Measurements from ENCODE around the gene PTCD2.

PTCD2 gene

GRCh38 chr5:72319976-72320752, at the start of gene PTCD2, which contains the start of gene MRPS27:
PTCD2 (plus strand) TSS chr5:72320373; CDS start chr5:72320383, 10 bp downstream.
MRPS27 (minus strand) TSS chr5:72320240; CDS start chr5:72320221, 19 bp downstream.
- FAIRE-seq = peak; percentile 93
- DNase-seq (ENCODE audit: insufficient read length, low spot score) = peak; percentile 90
- peak; percentile 76 for TF ChIP-seq POLR2A (IDR thresholded peaks at IDR 0.05; ENCODE audit: low read depth, low read length)

GRCh38 chr5:72271702-72272101, 48.5 kb upstream of the PTCD2 start:
- no peak for DNase-seq (ENCODE audit: insufficient read length, low spot score)
- TF ChIP-seq POLR2A (IDR thresholded peaks at IDR 0.05; ENCODE audit: low read depth, low read length) = no peak
- FAIRE-seq = no peak

- FAIRE-seq (peak; percentile 38), DNase-seq (ENCODE audit: insufficient read length, low spot score) (no peak)
These were observed 47.8 kb upstream of the PTCD2 start for GRCh38 chr5:72272398-72272797.

GRCh38 chr5:72273547-72273946, 46.6 kb upstream of the PTCD2 start:
- DNase-seq (ENCODE audit: insufficient read length, low spot score) (no peak), FAIRE-seq (no peak)
- TF ChIP-seq POLR2A (IDR thresholded peaks at IDR 0.05; ENCODE audit: low read depth, low read length) = no peak

More at GRCh38 chr5:72272398-72272797, 47.8 kb upstream of the PTCD2 start:
- no peak for TF ChIP-seq POLR2A (IDR thresholded peaks at IDR 0.05; ENCODE audit: low read depth, low read length)

GRCh38 chr5:72276219-72276752, 43.9 kb upstream of the PTCD2 start:
- TF ChIP-seq POLR2A (IDR thresholded peaks at IDR 0.05; ENCODE audit: low read depth, low read length) = no peak
- FAIRE-seq (no peak), DNase-seq (ENCODE audit: insufficient read length, low spot score) (no peak)

- DNase-seq (ENCODE audit: insufficient read length, low spot score) (no peak), FAIRE-seq (peak; percentile 15)
- no peak for TF ChIP-seq POLR2A (IDR thresholded peaks at IDR 0.05; ENCODE audit: low read depth, low read length)
These were observed 39.5 kb upstream of the PTCD2 start for GRCh38 chr5:72280581-72281069.

- DNase-seq (ENCODE audit: insufficient read length, low spot score) (no peak), FAIRE-seq (peak; percentile 65)
- no peak for TF ChIP-seq POLR2A (IDR thresholded peaks at IDR 0.05; ENCODE audit: low read depth, low read length)
These were observed 38.8 kb upstream of the PTCD2 start for GRCh38 chr5:72281430-72281763.

GRCh38 chr5:72281764-72282499, 38.2 kb upstream of the PTCD2 start:
- TF ChIP-seq POLR2A (IDR thresholded peaks at IDR 0.05; ENCODE audit: low read depth, low read length) = no peak
- no peak for FAIRE-seq
- no peak for DNase-seq (ENCODE audit: insufficient read length, low spot score)

GRCh38 chr5:72282878-72283277, 37.3 kb upstream of the PTCD2 start:
- no peak for FAIRE-seq
- DNase-seq (ENCODE audit: insufficient read length, low spot score) = no peak
- TF ChIP-seq POLR2A (IDR thresholded peaks at IDR 0.05; ENCODE audit: low read depth, low read length) = no peak

- FAIRE-seq = peak; percentile 72
- DNase-seq (ENCODE audit: insufficient read length, low spot score) = no peak
- no peak for TF ChIP-seq POLR2A (IDR thresholded peaks at IDR 0.05; ENCODE audit: low read depth, low read length)
These were observed 36.8 kb upstream of the PTCD2 start for GRCh38 chr5:72283358-72283757.

- TF ChIP-seq POLR2A (IDR thresholded peaks at IDR 0.05; ENCODE audit: low read depth, low read length) = no peak
- FAIRE-seq (no peak), DNase-seq (ENCODE audit: insufficient read length, low spot score) (no peak)
These were observed 35.4 kb upstream of the PTCD2 start for GRCh38 chr5:72284559-72285423.

GRCh38 chr5:72285424-72285821, 34.8 kb upstream of the PTCD2 start:
- no peak for DNase-seq (ENCODE audit: insufficient read length, low spot score)
- no peak for TF ChIP-seq POLR2A (IDR thresholded peaks at IDR 0.05; ENCODE audit: low read depth, low read length)
- FAIRE-seq = no peak

- FAIRE-seq (no peak), DNase-seq (ENCODE audit: insufficient read length, low spot score) (no peak)
- no peak for TF ChIP-seq POLR2A (IDR thresholded peaks at IDR 0.05; ENCODE audit: low read depth, low read length)
These were observed 33.4 kb upstream of the PTCD2 start for GRCh38 chr5:72286798-72287197.
